Choroid plexus epithelial cell (primary cell): ENCODE data around the gene LRPPRC.

Experiments
- DNase-seq: peaks from one replicate; pipeline ENCODE4 v3.0.0-alpha.2; 2010; ENCODE audit warnings: low read depth
- H3K4me3 ChIP-seq: 2 replicates; pipeline ENCODE4 v1.5.1; 2011; ENCODE audit warnings: low read depth, mild to moderate bottlenecking, control low read depth, low read length, moderate library complexity
- CTCF ChIP-seq: conservative IDR thresholded peaks from 2 replicates; pipeline ENCODE4 v1.5.1; 2011; ENCODE audit warnings: low read depth, mild to moderate bottlenecking, control low read depth, inconsistent platforms, low read length, moderate library complexity

LRPPRC gene

GRCh38 chr2:43980902-43981301 lies 14.9 kb downstream of the LRPPRC start:
- no peak for TF ChIP-seq CTCF
- H3K4me3 ChIP-seq = no peak overlapping the region
- no peak for DNase-seq

DNA sequence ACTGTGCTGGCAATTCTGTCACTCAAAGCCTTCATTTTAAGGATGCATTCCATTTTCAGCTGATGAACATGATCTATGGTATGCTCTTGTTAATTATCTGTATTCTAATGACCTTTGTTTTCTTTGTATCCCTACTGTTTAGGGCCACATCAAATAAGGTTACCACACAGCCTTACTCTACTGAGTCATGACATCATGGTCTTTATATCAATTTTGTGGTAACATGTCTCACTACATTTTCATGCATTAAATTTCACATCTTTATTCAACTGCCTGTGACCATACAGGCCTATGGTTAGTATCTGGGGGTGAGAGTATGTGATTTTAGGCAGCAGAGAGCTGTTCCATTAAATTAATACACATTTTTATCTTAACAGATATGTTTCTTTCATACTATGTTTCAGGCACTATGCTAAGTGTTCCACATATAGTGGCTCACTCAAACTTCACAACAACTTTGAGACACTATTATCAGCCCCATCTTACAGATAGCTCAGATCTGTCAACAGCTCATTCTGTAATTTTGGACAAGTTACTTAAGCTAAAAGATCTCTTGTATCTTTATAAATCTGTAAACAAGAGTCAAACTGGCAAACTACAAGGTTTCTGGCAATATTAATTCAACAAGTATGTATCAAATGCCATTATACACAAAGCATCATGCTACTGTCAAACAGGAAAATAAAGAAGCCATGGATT lies 18.0 kb downstream of the LRPPRC start:
- no peak overlapping the region for H3K4me3 ChIP-seq
- DNase-seq = no peak
- TF ChIP-seq CTCF = no peak

DNA sequence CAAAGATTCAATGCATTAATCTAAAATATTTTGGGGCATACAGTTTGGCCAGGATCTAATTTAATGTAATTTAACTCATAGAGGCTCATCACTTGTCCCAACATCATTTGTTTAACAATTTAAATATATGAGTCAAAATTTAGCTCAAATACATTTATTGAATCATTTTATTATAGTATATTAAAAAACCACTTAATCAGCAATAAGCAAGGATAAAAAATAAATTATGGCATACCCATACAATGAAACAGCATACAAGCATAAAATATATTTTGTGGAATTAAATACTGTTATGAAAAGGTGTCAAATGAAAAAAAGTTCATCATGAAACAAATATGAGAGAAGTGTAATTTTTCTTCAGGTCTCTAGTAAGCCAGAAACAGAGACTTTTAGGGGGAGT lies 34.9 kb downstream of the LRPPRC start:
- H3K4me3 ChIP-seq = no peak overlapping the region
- no peak for DNase-seq
- no peak for TF ChIP-seq CTCF

DNA sequence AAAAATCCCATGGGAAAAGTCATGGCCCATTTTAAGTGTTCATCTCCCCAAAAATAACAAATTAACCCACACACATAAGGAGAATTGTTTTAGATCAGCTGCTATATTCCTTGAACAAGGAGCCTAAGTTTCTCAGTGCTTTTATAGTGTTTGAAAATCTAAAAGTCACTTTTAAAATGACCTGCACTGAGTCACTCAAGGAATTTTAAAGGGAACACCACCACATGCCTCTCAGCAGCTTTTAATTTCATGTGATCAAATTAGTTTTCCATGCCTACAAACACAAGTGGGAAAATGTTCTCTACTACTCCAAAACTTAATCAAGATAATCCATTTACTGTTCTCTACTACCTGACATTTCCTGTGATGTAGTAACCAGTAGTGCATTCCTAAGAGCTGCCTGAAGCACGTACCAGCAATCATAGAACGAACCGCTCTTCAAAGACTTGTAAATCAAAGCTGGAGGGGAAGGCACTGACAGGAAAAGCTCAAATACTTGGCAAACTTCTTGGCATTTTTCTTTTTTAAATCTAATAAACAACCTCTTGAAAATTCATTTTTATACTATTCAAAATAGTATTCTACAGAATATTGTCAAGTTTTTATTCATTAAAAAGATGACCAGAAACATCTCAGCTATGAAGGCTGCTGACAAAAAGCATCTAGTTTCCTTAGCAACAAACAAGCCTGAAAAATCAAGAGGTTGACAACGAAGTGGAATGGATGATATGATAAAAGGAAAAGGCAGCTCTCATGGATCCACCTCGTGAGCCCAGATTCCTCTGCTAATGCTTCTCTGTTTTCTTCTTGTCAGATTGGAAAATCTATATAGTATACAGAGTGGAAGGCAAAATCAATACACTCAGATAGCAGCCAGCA lies 37.2 kb downstream of the LRPPRC start:
- peak; percentile 18 for DNase-seq
- no peak overlapping the region for H3K4me3 ChIP-seq
- no peak for TF ChIP-seq CTCF

- DNase-seq = peak; percentile 77
Measured at GRCh38 chr2:43950383-43951008, 45.3 kb downstream of the LRPPRC start.

GRCh38 chr2:43948370-43948769 lies 47.4 kb downstream of the LRPPRC start:
- H3K4me3 ChIP-seq = no peak overlapping the region
- no peak for TF ChIP-seq CTCF
- no peak for DNase-seq

More at GRCh38 chr2:43950383-43951008, 45.3 kb downstream of the LRPPRC start:
- H3K4me3 ChIP-seq = no peak overlapping the region
- peak; percentile 47 for TF ChIP-seq CTCF
